Head of caudate nucleus (tissue), 42 donors: Measurements from ENCODE around the gene KIAA1549.
"Not testable (repeated sequence)": the region's sequence is repeated elsewhere in the genome, so short reads cannot be mapped to it uniquely, and the experiment has no call there.

Source experiments
- DNase-seq, 42 donors: peaks; one replicate each; pipeline versions ENCODE4 v3.0.0 to v3.0.0-alpha.2; 2020 to 2021; ENCODE audit warnings: mixed read lengths in 7 of 42
- intact Hi-C: fragments of 100-400 bp; cut with DNase I; formaldehyde crosslinking; loops from one replicate; pipeline ENCODE4 v1.15.0; 2022

KIAA1549 gene

DNA sequence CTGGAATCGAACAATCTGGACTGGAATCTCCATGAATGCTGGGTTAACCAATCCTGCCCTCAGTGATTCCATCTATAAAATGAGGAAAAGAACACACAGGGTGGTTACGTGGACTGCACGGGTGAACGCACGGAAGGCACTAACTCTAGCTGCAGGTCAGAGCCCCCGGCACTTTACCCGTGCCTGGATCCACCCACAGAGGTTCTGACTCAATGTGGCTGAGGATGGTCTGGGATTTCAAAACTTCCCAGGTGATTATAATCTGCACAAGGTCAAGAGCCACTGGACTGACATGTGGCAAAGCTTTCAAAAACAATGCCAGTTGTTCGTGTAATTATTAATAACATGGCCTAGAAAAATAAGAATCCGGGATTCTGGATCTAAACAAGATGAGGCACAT, 29.2 kb downstream of the KIAA1549 start:
- intact Hi-C loops, result no loop called here
- no peak for DNase-seq

DNA sequence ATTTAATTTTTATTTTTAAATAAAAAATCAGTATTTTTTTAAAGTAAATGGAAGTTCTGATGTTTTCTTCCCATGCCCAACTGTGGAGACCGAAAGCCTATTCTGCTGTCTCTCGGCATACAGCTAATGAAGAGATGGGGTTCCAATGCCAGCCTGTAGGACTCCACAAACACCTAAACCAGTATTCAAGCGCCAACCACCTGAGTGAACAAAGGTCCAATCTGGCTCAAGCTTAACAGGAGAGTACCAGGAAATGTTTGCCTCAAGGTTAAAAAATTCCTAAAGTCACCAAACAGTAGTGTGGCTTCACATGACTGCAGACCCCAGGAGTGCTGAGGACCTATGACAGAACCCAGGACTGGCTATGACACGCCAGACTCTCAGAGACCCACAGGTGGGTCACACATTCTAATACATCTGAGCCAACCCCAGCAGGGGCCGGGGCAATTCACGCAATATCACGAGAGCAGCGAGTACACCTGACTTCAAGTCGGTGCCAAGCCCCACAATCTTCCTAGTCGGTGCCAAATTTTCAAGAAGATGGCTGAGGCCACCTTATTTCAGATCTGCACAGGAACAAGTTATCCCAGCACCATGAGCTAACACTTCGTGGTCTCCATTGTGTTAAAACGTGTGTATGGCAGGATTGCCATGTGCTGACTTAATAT, 31.6 kb downstream of the KIAA1549 start:
- no peak for DNase-seq
- intact Hi-C loops, result no loop called here

DNA sequence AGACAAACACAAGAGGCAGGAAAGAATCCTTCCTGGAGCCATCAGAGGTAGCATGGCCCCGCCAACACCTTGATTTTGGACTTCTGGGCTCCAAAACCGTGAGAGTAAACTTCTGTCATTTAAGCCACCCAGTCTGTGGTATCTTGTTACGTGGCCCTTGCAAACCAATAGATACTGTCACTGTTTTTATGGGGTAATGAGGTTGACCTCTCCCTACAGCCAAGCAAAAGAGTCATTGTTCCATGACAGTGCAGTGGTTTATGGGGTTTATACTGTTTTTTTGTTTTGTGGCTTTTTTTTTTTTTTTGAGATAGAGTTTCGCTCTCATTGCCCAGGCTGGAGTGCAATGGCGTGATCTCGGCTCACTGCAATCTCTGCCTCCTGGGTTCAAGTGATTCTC, 32.8 kb downstream of the KIAA1549 start:
- no peak for DNase-seq
- intact Hi-C loops, result no loop called here

DNA sequence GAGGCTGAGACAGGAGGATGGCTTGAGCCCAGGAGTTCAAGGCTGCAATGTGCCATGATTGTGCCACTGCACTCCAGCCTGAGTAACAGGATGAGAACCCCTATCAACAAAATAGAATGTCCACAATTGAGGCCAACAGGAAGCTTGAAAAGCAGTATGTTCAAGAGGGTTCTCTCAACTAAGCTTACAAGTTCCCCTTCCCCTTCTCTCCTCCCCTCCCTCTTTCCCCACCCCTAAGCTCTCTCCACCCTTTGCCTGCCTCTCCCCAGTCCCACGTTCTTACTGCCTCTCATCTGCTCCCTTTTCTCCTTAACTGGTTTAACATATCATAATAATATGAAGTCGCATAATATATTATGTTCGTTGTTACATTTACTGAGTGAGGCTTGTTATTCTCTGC, 35.4 kb downstream of the KIAA1549 start:
- intact Hi-C loops, result no loop called here
- no peak for DNase-seq

DNA sequence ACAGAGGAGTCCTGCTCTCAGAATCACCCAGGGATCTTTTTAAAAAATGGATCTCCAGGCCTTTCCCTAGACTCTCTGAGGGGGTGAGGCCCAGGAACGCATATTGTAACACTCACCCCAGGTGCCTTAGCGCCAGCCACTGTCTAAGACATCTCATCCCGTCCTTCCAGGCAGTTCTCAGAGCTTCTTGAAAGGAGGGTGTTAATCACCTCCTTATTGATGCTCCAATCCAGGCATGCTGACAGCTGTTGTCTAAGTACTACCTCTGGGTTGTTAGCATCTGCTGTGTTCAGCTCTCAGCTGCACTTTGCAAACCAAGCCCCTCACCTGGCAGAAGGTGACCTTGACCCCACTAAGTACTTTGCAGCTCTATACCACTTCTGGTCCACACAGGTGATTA, 36.0 kb downstream of the KIAA1549 start:
- no peak for DNase-seq
- intact Hi-C loops, result no loop called here

DNA sequence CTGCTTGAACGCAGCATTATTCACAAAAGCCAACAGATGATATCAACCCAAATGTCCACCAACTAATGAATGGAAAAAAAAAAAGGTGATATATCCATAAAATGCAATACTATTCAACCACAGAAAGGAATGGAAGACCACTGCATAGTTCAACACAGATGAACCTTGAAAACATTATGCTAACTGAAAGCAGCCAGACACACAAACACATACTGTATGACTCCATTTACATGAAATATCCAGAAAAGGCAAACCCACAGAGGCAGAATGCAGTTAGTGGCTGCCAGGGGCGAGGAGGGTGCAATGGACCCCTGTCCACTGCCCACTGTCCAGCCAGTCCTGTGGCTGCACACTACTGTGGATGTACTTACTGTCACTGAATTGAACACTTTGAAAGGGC, 36.6 kb downstream of the KIAA1549 start:
- intact Hi-C loops, result no loop called here
- no peak for DNase-seq

DNA sequence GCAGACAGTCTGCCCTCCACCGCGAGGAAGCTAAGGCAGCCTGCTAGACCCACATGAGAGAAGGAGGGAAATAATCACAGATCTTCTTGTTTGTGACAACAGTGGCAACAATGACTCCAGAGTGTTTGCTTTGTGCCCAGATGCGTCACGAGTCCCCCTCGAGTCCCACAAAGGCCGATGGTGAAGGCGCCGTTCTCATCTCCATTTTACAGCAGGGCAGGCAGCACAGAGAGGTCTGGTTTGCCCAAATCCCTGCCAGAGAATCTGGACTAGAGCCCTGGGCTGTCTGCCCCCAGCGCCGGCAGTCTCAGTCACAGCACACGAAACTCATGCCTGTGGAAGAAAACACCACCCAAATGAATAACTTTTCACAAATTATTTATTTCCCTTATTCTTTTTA, 38.1 kb downstream of the KIAA1549 start:
- intact Hi-C loops, result no loop called here
- DNase-seq, result peak in 12 of 42 donors; percentile 19 to 58 (median 32)

DNA sequence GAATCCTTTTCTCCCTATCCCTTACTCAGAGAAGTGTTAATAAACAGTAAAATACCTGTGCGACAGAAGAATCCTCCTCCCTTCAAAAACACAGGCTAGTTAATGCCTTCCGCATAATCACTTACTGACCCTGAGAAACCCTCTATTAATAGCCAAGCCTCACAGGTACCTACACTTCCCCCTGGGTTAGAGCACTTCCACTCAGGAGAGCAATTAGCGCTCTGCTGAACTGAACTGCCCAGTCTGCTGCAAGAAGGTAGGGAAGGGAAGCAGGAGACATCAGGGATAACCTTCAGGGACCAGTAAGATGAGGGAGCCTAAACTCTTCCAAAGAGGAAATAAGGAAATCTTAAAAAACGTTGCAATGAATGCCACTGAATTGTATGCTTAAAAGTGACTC, 39.6 kb downstream of the KIAA1549 start:
- intact Hi-C loops, result no loop called here
- no peak for DNase-seq

DNA sequence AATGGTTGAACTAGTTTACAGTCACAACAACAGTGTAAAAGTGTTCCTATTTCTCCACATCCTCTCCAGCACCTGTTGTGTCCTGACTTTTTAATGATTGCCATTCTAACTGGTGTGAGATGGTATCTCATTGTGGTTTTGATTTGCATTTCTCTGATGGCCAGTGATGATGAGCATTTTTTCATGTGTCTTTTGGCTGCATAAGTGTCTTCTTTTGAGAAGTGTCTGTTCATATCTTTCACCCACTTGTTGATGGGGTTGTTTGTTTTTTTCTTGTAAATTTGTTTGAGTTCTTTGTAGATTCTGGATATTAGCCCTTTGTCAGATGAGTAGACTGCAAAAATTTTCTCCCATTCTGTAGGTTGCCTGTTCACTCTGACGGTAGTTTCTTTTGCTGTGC, 40.6 kb downstream of the KIAA1549 start:
- DNase-seq, intact Hi-C loops: not testable (repeated sequence)

DNA sequence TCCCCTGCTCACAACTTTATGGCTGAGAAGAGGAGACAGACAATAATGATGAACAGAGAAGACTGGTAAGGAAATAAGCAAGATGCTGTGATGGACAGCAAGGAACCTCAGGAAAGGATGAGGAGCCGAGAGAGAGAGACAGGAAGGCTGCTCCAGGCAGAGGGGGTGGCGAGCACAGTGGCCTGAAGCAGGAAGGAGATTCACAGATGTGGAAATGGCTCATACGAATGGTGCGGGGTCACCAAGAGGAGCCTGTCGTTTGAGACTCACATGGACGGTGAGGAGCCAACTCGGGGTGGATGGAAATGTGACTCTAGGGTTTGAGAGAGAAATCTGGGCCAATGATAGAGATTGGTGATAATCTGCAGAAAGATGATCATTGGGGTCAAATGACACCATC, 43.7 kb downstream of the KIAA1549 start:
- DNase-seq, result no peak
- intact Hi-C loops, result no loop called here

DNA sequence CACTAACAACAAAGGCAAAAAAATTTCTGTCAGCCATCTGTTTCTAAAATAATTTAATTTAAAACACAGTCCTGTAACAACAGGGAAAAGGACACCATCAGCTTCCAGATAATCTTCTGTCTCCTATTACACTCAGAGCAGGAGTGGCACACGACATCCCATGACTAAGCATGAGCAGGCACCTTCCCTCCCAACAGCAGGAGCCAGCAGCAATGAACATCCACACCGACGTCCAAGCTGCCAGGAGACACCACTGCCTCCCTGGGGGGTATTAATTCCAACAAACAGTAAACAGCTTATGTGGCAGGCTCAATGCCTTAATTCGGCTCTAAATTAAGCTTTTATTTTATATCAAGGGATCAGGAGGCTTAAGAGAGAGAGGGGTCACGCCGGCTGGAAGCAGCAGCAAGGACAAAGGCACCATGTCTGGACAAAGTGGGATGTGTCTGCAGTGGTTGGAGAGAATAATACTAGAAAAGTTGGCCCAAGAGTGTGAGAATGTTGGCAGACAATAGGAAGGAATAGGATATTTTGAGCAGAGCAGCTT, 45.7 kb downstream of the KIAA1549 start:
- intact Hi-C loops, result no loop called here
- DNase-seq, result peak in 5 of 42 donors; percentile 18 to 48 (median 24)

DNA sequence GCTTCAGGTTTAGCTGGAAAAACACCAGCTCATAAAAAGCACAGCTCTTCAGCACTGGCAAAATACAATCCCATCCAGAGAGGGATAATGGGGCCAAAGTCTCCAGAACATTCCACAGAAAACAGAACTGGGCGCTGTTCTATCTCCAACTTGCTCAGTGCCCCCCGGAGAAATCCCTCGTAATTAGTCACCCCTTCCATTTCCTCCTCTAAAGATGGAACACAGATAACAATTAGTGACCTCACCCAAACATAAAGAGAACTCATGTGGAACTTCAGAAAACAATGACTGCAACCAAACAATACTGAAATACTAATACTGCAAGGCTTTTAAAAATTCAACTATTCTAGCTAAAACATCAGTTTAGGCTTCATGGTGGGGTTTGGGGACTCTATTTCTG, 46.3 kb downstream of the KIAA1549 start:
- no peak for DNase-seq
- intact Hi-C loops, result no loop called here

DNA sequence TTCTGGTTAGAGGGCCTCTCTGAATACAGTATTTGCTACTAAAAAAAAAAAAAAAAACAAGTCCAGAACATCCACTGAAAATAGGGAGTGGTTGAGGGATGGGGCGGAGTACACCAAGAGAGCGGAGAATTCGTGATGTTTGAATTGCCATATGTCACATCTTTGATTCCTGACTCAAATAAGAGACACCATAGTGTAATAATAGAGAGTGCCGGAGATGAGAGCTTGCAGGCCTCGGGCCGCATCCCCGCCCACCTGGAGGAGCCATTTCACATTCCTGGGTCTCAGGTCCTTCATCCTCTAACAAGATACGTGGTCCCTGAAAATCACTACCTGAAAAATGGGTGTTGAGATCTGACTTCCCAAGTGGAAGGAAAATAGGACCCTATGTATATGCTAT, 46.8 kb downstream of the KIAA1549 start:
- intact Hi-C loops, result no loop called here
- no peak for DNase-seq

DNA sequence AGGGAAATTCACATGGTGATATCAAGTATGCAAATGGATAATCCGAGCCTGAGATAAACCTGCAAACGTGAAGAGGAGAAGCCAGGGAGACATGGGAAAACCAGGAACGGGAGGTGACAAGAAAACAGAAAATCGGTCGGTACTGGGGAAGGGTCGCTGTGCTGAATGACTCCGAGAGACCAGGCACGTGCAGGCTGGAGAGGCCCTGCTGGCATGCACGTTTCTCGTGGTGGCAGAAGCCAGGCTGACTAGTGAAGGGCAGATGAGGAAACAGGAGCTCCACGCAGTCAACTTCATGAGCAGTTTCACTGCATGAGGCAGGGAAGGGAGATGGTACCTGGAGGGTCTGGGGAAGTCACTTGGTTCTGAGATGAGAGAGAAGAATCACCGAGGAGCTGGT, 48.3 kb downstream of the KIAA1549 start:
- intact Hi-C loops, result no loop called here
- no peak for DNase-seq

DNA sequence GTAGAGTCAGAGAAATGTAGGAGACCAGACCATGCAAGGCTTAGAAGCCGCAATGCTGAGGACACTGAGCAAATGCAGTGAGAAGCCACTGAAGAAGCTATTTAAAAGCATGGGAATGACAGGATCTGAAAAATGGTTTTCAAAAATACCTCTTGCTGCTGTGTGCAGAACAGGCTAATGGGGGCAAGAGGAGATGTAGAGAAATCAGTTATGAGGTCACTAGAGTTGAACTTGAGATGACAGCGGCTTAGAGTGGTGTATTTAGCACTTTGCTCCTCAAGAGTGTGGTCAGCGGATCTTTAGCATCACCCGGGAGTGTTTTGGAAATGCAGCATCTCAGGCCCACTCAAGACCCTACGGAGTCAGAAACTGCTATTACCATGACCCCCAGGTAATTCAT, 48.8 kb downstream of the KIAA1549 start:
- intact Hi-C loops, result no loop called here

DNA sequence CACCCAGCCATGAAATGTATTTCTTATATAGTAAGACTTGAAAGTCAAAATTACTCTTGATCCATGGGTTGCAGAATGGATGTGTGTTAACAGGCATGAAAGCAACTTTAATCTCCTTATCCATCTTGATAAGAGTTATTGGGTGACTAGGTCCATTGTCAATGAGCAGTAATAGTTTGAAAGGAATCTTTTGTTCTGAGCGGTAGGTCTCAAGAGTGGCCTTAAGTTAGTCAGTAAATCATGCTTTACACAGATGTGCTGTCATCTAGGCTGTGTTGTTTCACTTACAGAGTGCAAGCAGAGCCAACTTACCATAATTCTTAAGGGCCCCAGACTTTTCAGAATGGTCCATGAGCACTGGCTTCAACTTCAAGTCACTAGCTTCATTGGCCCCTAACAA, 51.2 kb downstream of the KIAA1549 start:
- no peak for DNase-seq
- intact Hi-C loops, result no loop called here

More for the DNA sequence above, 48.8 kb downstream of the KIAA1549 start:
- DNase-seq, result no peak

DNA sequence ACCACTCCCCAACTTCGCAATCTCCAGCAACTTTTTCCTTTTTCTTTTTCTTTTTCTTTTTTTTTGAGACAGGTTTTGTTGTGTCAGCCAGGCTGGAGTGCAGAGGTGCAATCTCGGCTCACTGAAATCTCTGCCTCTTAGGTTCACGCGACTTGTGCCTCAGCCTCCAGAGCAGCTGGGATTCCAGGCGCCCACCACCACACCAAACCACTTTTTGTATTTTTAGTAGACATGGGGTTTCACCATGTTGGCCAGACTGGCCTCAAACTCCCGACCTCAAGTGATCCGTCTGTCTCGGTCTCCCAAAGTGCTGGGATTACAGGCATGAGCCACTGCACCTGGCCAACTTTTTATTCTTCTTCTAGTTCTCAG, 55.0 kb downstream of the KIAA1549 start:
- intact Hi-C loops, result no loop called here
- no peak for DNase-seq

DNA sequence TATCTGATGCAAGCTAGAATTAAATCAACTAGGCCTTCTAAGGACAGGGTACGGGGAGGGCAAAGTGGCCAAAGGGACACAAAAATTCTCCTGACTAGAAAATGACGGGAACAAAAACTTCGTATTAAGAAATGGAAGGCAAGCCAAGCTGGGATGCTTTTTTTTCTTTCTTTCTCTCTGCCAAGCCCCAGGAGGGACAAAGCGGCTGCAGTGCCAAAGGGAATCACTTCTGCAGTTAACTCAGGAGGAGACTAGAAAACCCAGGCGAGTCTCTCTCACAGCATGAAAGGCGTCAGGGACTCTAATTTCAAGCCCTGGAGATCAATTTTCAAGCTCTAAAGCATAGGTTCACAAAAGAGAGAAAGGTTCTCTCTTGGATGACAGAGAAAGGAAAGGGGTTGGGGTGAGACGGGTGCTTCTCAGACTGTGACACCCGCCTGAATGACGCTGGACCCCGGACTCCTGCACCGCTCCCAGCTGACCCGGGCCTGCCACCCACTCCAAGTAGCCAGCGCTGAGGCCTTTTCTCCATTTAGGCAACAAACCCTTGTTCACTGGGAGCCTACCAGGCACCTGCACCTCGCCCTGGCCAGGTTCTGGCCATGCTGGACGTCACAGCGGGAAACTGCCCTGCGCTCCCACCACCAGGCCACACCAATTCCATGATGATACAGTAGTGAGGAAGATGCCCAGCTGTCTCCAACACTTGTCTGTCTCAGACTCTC, 56.5 kb downstream of the KIAA1549 start:
- intact Hi-C loops, result no loop called here
- peak in 2 of 42 donors; percentile 18 to 19 for DNase-seq

DNA sequence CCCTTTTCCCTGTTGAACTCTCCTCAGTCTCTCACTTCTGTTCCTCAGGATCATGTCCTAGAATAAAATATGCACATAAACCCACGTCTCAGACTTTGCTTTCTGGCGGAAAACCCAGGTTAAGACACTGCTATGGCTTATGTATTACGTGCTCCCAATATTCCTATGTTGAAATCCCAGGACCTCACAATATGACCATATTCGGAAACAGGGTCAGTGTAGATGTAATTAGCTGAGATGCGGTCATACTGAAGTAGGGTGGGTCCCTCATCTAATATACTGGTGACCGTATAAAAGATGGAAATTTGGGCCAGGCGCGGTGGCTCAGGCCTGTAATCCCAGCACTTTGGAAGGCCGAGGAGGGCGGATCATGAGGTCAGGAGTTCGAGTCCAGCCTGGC, 59.9 kb downstream of the KIAA1549 start:
- DNase-seq, result no peak
- intact Hi-C loops, result no loop called here

DNA sequence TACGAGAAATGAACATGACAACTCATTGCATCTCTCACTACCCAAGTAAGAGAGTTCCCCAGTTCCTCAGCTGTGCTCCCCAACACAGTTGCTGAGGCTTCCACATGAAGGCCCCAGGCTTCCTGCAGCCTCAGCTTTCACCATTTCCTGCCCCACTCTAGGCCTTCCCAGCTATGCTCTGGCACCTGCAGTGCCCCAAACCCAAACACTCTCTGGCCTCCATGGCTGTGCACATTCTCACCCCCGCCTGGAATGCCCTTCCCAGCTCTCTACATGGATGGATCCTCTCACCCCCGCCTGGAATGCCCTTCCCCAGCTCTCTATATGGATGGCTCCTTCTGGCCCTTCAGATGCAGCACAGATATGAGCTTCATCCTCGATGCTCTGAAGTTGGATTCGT, 61.3 kb downstream of the KIAA1549 start:
- DNase-seq, result no peak
- intact Hi-C loops, result no loop called here

DNA sequence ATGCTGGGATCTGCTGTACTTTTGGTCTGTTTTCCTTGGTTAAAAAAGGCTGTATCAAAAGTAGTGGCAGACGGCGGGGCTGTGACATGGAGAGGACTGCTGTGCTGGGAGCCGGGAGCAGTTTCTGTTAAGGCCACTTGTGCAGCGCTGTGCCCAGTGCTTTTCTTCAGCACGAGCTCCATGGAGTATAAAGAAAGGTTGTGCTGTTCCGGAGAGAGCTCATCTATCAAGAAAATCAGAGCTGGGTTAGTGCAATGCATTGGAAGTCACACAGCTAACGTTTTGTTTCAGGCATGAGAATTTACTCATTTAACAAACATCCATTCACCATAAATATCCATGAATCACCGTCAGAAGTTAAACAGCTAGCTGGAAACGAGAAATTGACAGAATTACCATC, 62.0 kb downstream of the KIAA1549 start:
- intact Hi-C loops, result no loop called here
- no peak for DNase-seq
